SJCRH30 (cell line): ENCODE data around the gene TUBGCP5. TPM values are rescaled to one million over a fixed set of nuclear protein-coding genes. Genes with fewer than 3 reads are reported as not detected.
"Not testable (repeated sequence)": the region's sequence is repeated elsewhere in the genome, so short reads cannot be mapped to it uniquely, and the experiment has no call there.

Source experiments
- DNase-seq, 2 experiments: peaks; one replicate each; pipeline ENCODE4 v3.0.0-alpha.2; 2015 to 2020
- H3K27ac ChIP-seq: fragments of 250-450 bp; sonication (Bioruptor Pico); 2 replicates; pipeline ENCODE4 v1.5.1; 2020; ENCODE audit warnings: mild to moderate bottlenecking, moderate library complexity
- H3K27me3 ChIP-seq: fragments of 250-450 bp; sonication (Bioruptor Pico); 2 replicates; pipeline ENCODE4 v1.5.1; 2020; ENCODE audit warnings: mild to moderate bottlenecking, moderate library complexity
- H3K36me3 ChIP-seq: fragments of 250-450 bp; sonication (Bioruptor Pico); 2 replicates; pipeline ENCODE4 v1.5.1; 2020; ENCODE audit warnings: mild to moderate bottlenecking, moderate library complexity
- H3K4me1 ChIP-seq: fragments of 250-450 bp; sonication (Bioruptor Pico); 2 replicates; pipeline ENCODE4 v1.5.1; 2020; ENCODE audit warnings: mild to moderate bottlenecking, moderate library complexity
- H3K4me3 ChIP-seq: fragments of 250-450 bp; sonication (Bioruptor Pico); 2 replicates; pipeline ENCODE4 v1.5.1; 2020; ENCODE audit warnings: mild to moderate bottlenecking, moderate library complexity
- H3K9me3 ChIP-seq: fragments of 250-450 bp; sonication (Bioruptor Pico); replicated peaks from 2 replicates; pipeline ENCODE4 v1.5.1; 2020; ENCODE audit warnings: mild to moderate bottlenecking, moderate library complexity
- total RNA-seq: library from RNA; depleted of rRNA; stranded (reverse); fragments of >200 nt; shearing (Covaris generic); gene quantifications from 2 replicates; pipeline ENCODE4 v1.2.3, GENCODE V29; 2014; rRNA removed

TUBGCP5 gene
- total RNA-seq: 16.8 and 23.1 TPM in 2 replicates

- Histone ChIP-seq H3K36me3 (peaks cover 3% of the 10 kb centered on the region; the same call in 1 of the 2 replicates), H3K27me3 (no peaks in the 10 kb centered on the region), H3K27ac (peak within 1 kb of the TSS; percentile 61), H3K4me1 (peaks cover 8% of the 10 kb centered on the region), H3K9me3 (no peaks in the 10 kb centered on the region), H3K4me3 (peak within 1 kb of the TSS; percentile 71)
- DNase-seq: peak; percentile 97 to 98
Observed at GRCh38 chr15:23039143-23039916, at the start of gene TUBGCP5. TUBGCP5 (minus strand) TSS chr15:23039569; CDS start chr15:23039543, 26 bp downstream.

DNA sequence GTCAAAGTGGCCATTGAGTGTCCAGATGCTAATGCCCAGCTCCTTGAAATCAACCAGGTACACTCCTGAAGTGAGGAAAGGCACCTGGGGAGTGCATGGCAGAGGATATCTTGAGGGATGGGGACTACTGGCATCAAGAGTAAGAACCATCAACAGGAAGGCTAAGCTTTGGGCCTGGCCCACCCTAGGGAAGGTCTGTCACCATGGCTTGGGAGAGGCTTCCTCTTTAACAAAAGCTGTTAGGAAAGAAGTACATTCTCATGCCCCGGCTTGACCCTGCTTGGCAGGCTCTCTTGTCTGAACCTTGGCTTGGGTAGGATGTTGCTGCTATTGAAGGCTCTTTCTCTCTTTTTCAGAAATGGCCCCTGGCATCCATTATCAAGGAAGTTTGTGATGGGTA lies 43.7 kb upstream of the TUBGCP5 start:
- H3K4me1 ChIP-seq: no peaks in the 10 kb centered on the region
- H3K4me3 ChIP-seq: no peak overlapping the region
- no peaks in the 10 kb centered on the region for H3K27me3 ChIP-seq
- no peak for DNase-seq
- H3K36me3 ChIP-seq: no peaks in the 10 kb centered on the region
- no peaks in the 10 kb centered on the region for H3K9me3 ChIP-seq
- H3K27ac ChIP-seq: no peak overlapping the region

GRCh38 chr15:23081996-23082737 lies 42.8 kb upstream of the TUBGCP5 start:
- H3K4me1 ChIP-seq, H3K4me3 ChIP-seq, H3K27me3 ChIP-seq, H3K27ac ChIP-seq, H3K36me3 ChIP-seq, DNase-seq, H3K9me3 ChIP-seq: not testable (repeated sequence)

- H3K4me3 ChIP-seq: no peak overlapping the region
- H3K27ac ChIP-seq: no peak overlapping the region
- H3K9me3 ChIP-seq: no peaks in the 10 kb centered on the region
- H3K4me1 ChIP-seq: no peaks in the 10 kb centered on the region
- no peaks in the 10 kb centered on the region for H3K36me3 ChIP-seq
- peak in 1 of 2 experiments; percentile 4 for DNase-seq
- no peaks in the 10 kb centered on the region for H3K27me3 ChIP-seq
Observed at GRCh38 chr15:23081271-23081670, 41.9 kb upstream of the TUBGCP5 start.

DNA sequence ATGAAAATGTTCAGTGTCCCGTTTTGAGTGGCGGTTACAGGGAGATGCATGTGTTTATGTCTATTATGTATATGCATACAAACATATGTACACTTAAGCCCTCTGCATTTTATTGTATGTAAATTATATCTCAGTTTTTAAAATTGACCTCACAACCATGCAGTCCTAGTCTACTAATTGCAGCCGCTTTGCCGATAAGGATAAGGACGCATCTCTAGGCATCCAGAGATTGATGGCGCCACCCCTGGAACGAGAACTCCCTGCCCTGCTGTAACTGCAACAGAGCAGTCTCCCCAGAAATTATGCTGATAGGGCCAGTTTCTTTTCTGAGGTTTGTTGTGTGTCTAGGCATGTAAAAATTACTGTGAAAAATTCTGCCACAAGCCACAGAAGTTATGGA lies 40.4 kb upstream of the TUBGCP5 start:
- Histone ChIP-seq H3K27me3 (no peaks in the 10 kb centered on the region), H3K4me3 (no peak overlapping the region), H3K9me3 (no peaks in the 10 kb centered on the region), H3K4me1 (no peaks in the 10 kb centered on the region), H3K27ac (no peak overlapping the region), H3K36me3 (no peaks in the 10 kb centered on the region)
- DNase-seq: no peak

DNA sequence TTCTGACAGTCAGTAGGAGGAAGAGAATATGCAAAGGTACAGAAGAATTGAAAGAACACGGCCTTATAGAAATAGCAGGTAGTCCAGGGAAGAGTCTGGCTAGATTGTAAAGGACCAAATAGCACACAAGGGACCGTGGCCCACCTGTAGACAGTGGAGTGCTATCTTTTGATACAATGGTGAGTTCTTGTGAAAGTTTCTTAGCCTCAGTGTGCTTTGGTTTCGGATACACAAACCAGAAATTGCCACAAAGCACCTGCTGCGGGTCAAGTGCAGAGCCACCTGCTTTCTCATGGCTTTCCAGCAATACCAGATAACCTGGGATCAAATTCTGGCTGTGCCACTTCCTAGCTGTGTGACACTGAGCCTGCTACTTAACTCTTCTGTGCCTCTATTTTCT lies 36.6 kb upstream of the TUBGCP5 start:
- H3K27ac ChIP-seq: no peak overlapping the region

DNA sequence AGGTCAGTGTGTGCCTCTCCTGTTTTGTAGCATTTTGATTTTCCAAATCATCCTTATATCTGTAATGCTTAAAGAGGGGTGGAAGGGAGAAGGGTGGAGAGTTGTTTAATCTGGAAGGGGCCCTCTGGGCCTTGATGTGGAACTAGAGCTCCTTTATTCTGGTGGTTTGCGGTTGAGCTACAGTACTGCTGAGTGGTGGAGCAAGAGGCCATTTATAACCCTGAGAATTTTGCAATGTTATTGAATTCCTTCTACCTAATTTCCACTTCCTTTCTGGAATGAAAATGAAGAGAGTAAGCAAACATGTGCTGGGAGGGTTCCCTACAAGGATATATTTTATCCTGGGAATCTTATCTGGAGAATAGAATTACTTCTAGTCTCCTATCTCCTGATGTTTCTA lies 35.3 kb upstream of the TUBGCP5 start:
- no peaks in the 10 kb centered on the region for H3K9me3 ChIP-seq
- H3K4me3 ChIP-seq: no peak overlapping the region
- H3K27ac ChIP-seq: no peak overlapping the region
- H3K27me3 ChIP-seq: no peaks in the 10 kb centered on the region
- no peak for DNase-seq
- H3K4me1 ChIP-seq: no peaks in the 10 kb centered on the region
- no peaks in the 10 kb centered on the region for H3K36me3 ChIP-seq

More for the DNA sequence above, 36.6 kb upstream of the TUBGCP5 start:
- H3K9me3 ChIP-seq: no peaks in the 10 kb centered on the region
- H3K27me3 ChIP-seq: no peaks in the 10 kb centered on the region
- no peak for DNase-seq
- no peaks in the 10 kb centered on the region for H3K4me1 ChIP-seq
- H3K4me3 ChIP-seq: no peak overlapping the region
- no peaks in the 10 kb centered on the region for H3K36me3 ChIP-seq

DNA sequence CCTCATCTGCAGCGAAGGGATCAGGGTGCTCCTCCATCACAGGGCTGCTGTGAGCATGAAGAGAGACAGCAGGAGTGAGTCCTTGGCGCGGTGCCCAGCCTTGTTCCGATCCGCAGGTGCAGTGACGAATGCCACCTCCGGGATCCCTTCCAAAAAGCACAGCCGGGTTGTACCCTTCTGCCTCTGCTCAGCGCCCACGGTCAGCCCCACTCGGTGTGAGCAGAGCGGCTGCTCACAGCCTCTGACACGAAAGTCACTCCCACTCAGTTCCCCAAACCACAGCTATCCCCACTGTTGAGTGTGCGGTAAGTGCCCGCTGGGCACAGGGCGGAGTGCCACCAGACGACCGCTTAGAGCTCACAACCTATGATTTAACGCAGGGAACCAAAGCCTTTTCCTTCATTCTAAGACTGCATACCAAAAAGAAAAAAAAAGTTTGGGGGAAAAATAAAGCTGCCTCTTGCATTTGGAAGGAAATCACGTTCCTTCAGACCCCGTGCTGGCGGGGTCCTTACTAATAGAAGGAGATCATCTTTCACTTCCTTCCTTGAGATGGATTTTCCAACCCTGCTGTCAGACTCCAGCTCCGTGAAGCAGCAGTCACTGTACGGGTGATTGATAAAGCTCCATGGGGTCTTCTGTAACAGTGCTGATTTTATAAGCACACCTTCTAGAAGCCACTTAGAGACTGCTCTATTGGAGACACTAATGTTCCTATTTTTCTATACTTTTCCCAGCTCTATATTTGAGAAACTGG lies 34.7 kb upstream of the TUBGCP5 start:
- no peaks in the 10 kb centered on the region for H3K4me1 ChIP-seq
- no peak overlapping the region for H3K27ac ChIP-seq
- peak; percentile 22 to 38 for DNase-seq
- no peaks in the 10 kb centered on the region for H3K36me3 ChIP-seq
- H3K9me3 ChIP-seq: no peaks in the 10 kb centered on the region
- no peaks in the 10 kb centered on the region for H3K27me3 ChIP-seq
- no peak overlapping the region for H3K4me3 ChIP-seq

- Histone ChIP-seq H3K9me3 (no peaks in the 10 kb centered on the region), H3K4me1 (no peaks in the 10 kb centered on the region), H3K27ac (no peak overlapping the region), H3K27me3 (no peaks in the 10 kb centered on the region), H3K36me3 (no peaks in the 10 kb centered on the region), H3K4me3 (no peak overlapping the region)
- DNase-seq: no peak
Observed at GRCh38 chr15:23072633-23073032, 33.3 kb upstream of the TUBGCP5 start.

DNA sequence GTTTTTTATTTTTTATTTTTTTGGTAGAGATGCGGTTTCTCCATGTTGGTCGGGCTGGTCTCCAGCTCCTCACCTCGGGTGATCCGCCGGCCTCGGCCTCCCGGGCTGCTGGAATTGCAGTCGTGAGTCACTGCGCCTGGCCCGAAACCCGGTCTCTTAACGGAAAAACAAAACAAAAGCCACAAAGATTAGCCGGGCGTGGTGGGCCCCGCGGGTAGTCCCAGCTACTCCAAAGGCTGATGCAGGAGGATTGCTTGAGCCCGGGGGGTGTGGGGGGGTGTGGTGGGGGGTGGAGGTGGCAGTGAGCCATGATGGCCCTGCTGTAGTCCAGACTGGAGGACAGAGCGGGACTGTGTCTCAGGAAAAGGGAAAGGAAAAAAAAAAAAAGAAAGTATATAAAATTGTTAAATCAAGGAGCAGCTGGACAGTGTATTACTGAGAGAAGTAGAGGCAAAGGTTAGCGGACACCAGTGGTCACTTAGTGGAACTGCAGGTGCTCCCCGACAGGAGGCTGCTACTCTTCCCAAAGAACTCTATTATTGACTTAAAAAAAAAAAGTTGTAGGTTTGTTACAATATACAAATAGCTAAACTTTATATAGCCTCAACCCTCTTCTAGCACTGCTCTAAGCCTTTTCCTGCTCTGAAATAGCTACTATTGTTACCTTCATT lies 30.3 kb upstream of the TUBGCP5 start:
- H3K27me3 ChIP-seq: no peaks in the 10 kb centered on the region
- no peaks in the 10 kb centered on the region for H3K36me3 ChIP-seq
- H3K4me1 ChIP-seq: no peaks in the 10 kb centered on the region
- H3K27ac ChIP-seq: no peak overlapping the region
- H3K9me3 ChIP-seq: no peaks in the 10 kb centered on the region
- H3K4me3 ChIP-seq: no peak overlapping the region
- DNase-seq: peak; percentile 43 to 51

DNA sequence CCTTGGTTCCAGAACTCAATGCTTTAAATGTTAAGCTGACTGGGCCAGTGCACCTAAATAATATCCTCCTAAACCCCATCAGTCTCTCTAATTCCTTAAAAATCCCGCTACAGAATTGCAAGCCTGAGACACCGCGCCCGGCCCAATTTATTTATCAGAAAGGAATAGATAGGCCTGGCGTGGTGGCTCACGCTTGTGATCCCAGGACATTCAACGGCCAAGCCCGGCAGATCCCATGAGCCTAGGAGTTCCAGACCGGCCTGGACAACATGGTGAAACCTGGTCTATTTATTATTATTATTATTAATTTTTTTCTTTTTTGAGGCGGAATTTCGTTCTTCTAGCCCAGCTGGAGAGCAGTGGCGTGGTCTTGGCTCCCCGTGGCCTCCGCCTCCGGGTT lies 28.0 kb upstream of the TUBGCP5 start:
- H3K27me3 ChIP-seq: no peaks in the 10 kb centered on the region
- no peaks in the 10 kb centered on the region for H3K9me3 ChIP-seq
- no peaks in the 10 kb centered on the region for H3K36me3 ChIP-seq
- no peak overlapping the region for H3K4me3 ChIP-seq
- no peak for DNase-seq
- no peaks in the 10 kb centered on the region for H3K4me1 ChIP-seq
- H3K27ac ChIP-seq: no peak overlapping the region

DNA sequence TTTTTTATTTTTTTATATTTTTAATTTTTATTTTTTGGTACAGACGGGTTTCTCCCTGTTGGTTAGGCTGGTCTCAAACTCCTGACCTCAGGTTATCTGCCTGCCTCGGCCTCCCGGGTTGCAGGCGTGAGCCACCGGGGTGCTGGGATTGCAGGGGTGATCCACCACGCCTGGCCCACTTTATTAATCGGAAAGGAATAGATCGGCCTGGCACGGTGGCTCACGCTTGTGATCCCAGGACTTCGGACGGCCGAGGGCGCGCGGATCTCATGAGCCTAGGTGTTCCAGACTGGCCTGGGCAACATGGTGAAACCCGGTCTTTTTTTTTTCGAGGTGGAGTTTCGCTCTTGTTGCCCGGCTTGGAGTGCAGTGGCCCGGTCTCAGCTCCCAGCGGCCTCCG lies 26.5 kb upstream of the TUBGCP5 start:
- Histone ChIP-seq H3K36me3 (no peaks in the 10 kb centered on the region), H3K27ac (no peak overlapping the region), H3K27me3 (no peaks in the 10 kb centered on the region), H3K4me3 (no peak overlapping the region), H3K9me3 (no peaks in the 10 kb centered on the region), H3K4me1 (no peaks in the 10 kb centered on the region)
- no peak for DNase-seq

DNA sequence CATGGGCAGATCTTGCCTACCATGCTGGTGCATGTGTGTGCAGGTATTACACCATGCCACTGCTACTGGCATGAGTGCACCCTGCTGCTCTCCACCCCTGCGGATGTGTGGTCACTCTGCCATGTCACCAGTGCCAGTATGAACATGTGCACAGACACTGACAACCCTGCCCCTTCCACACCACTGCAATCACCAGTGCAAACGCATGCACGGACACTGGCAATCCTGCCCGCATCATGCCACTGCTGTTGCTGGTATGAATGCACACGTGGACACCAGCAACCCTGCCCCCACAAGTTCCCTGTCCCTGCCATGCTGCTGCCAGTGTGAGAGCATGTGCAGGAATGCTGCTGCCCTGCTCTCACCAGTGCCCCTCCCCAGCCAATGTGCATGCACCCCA lies 24.8 kb upstream of the TUBGCP5 start:
- Histone ChIP-seq H3K9me3 (no peaks in the 10 kb centered on the region), H3K27me3 (no peaks in the 10 kb centered on the region), H3K4me1 (no peaks in the 10 kb centered on the region), H3K27ac (no peak overlapping the region), H3K36me3 (no peaks in the 10 kb centered on the region), H3K4me3 (no peak overlapping the region)
- DNase-seq: no peak

GRCh38 chr15:23057707-23058106 lies 18.3 kb upstream of the TUBGCP5 start:
- DNase-seq: no peak
- Histone ChIP-seq H3K9me3 (no peaks in the 10 kb centered on the region), H3K4me3 (no peak overlapping the region), H3K4me1 (no peaks in the 10 kb centered on the region), H3K27me3 (no peaks in the 10 kb centered on the region), H3K27ac (no peak overlapping the region), H3K36me3 (no peaks in the 10 kb centered on the region)
